GM12891 (cell line): ENCODE data around the gene CDH13.

ENCODE experiments used
- DNase-seq: peaks from one replicate; pipeline ENCODE4 v3.0.0; 2011; ENCODE audit warnings: low spot score; ENCODE audit not compliant: insufficient read length
- FAIRE-seq: peaks from 2 replicates; lab custom pipeline; 2011; peaks lifted over from hg19 to GRCh38; lab: Jason Lieb, UNC
- PAX5 ChIP-seq: IDR thresholded peaks from 2 replicates; pipeline ENCODE4 v1.6.1; 2011; ENCODE audit warnings: low read length, moderate library complexity, mild to moderate bottlenecking; ENCODE audit not compliant: insufficient read depth, severe bottlenecking
- POLR2A ChIP-seq: IDR thresholded peaks from 2 replicates; pipeline ENCODE4 v1.6.1; 2011; ENCODE audit warnings: low read depth, low read length, control low read depth
- POLR2AphosphoS5 ChIP-seq: IDR thresholded peaks from 2 replicates; pipeline ENCODE4 v1.6.1; 2011; ENCODE audit warnings: low read depth, low read length, control low read depth
- POU2F2 ChIP-seq: IDR thresholded peaks from 2 replicates; pipeline ENCODE4 v1.6.1; 2011; ENCODE audit warnings: low read depth, mild to moderate bottlenecking, control low read depth, low read length, moderate library complexity
- SPI1 ChIP-seq: IDR thresholded peaks from 2 replicates; pipeline ENCODE4 v1.6.1; 2011; ENCODE audit warnings: low read depth, low read length, control low read depth
- TAF1 ChIP-seq: IDR thresholded peaks from 2 replicates; pipeline ENCODE4 v1.6.1; 2011; ENCODE audit warnings: low read depth, low read length, control low read depth

Gene CDH13

GRCh38 chr16:83724585-83724984 is 1097.8 kb downstream of the CDH13 start:
- no peak for DNase-seq
- no peak for FAIRE-seq
- TF ChIP-seq POLR2AphosphoS5 (no peak), PAX5 (no peak), POLR2A (no peak), POU2F2 (no peak), SPI1 (no peak), TAF1 (no peak)

GRCh38 chr16:83725313-83725712 is 1098.5 kb downstream of the CDH13 start:
- TF ChIP-seq TAF1 (no peak), SPI1 (no peak), POLR2AphosphoS5 (no peak), PAX5 (no peak), POU2F2 (no peak), POLR2A (no peak)
- FAIRE-seq (no peak), DNase-seq (no peak)

- DNase-seq (no peak), FAIRE-seq (no peak)
- TF ChIP-seq POLR2AphosphoS5 (no peak), PAX5 (no peak), SPI1 (no peak), POU2F2 (no peak), POLR2A (no peak), TAF1 (no peak)
Observed at GRCh38 chr16:83727018-83727417, 1100.2 kb downstream of the CDH13 start.

- FAIRE-seq = no peak
- no peak for TF ChIP-seq TAF1
- TF ChIP-seq POLR2A = no peak
- TF ChIP-seq POU2F2 = no peak
- no peak for TF ChIP-seq PAX5
- TF ChIP-seq POLR2AphosphoS5 = no peak
- TF ChIP-seq SPI1 = no peak
- DNase-seq = no peak
Observed at GRCh38 chr16:83727751-83728352, 1101.1 kb downstream of the CDH13 start.

- no peak for FAIRE-seq
- no peak for DNase-seq
- TF ChIP-seq POLR2A (no peak), PAX5 (no peak), SPI1 (no peak), POU2F2 (no peak), POLR2AphosphoS5 (no peak), TAF1 (no peak)
Observed at GRCh38 chr16:83728492-83728891, 1101.7 kb downstream of the CDH13 start.

- FAIRE-seq = no peak
- TF ChIP-seq TAF1 (no peak), POLR2AphosphoS5 (no peak), POU2F2 (no peak), SPI1 (no peak), PAX5 (no peak), POLR2A (no peak)
- DNase-seq = no peak
Observed at GRCh38 chr16:83730812-83731211, 1104.0 kb downstream of the CDH13 start.

- TF ChIP-seq POLR2A (no peak), PAX5 (no peak), POU2F2 (no peak), TAF1 (no peak), POLR2AphosphoS5 (no peak), SPI1 (no peak)
- FAIRE-seq (no peak), DNase-seq (no peak)
Observed at GRCh38 chr16:83732536-83732935, 1105.8 kb downstream of the CDH13 start.

- TF ChIP-seq POLR2AphosphoS5 (no peak), POU2F2 (no peak), TAF1 (no peak), POLR2A (no peak), SPI1 (no peak), PAX5 (no peak)
- DNase-seq (no peak), FAIRE-seq (no peak)
Observed at GRCh38 chr16:83733301-83733700, 1106.5 kb downstream of the CDH13 start.

GRCh38 chr16:83734136-83734535 is 1107.4 kb downstream of the CDH13 start:
- no peak for DNase-seq
- no peak for TF ChIP-seq POLR2AphosphoS5
- no peak for TF ChIP-seq POU2F2
- TF ChIP-seq SPI1 = no peak
- FAIRE-seq = no peak

- TF ChIP-seq PAX5 = no peak
- no peak for TF ChIP-seq SPI1
- no peak for TF ChIP-seq POLR2AphosphoS5
- no peak for TF ChIP-seq POLR2A
- no peak for TF ChIP-seq TAF1
- FAIRE-seq (no peak), DNase-seq (no peak)
Observed at GRCh38 chr16:83737729-83738354, 1111.1 kb downstream of the CDH13 start.
